Liver (tissue), 9 donors: ENCODE measurements around the gene ABCA13. TPM values are rescaled to one million over a fixed set of nuclear protein-coding genes. Genes with fewer than 3 reads are reported as not detected.

Experiments used
- DNase-seq: peaks from one replicate; pipeline ENCODE4 v3.0.0-alpha.2; 2017; ENCODE audit warnings: low spot score
- H3K27ac ChIP-seq, 2 donors: one replicate each; pipeline ENCODE4 v1.7.0; 2013; ENCODE audit warnings: inconsistent platforms in 2 of 2, low read length in 2 of 2, control low read depth in 1 of 2, low read depth in 1 of 2, mild to moderate bottlenecking in 1 of 2
- H3K27me3 ChIP-seq, 4 donors: one replicate each; pipeline versions ENCODE4 v1.6.1 to v1.7.0; 2013; ENCODE audit warnings: low read length in 3 of 4, inconsistent platforms in 1 of 4, mild to moderate bottlenecking in 1 of 4, moderate library complexity in 1 of 4; ENCODE audit not compliant: control insufficient read depth in 4 of 4, insufficient read depth in 4 of 4
- H3K36me3 ChIP-seq, 4 donors: one replicate each; pipeline versions ENCODE4 v1.6.1 to v1.7.0; 2013; ENCODE audit warnings: low read length in 3 of 4, mild to moderate bottlenecking in 3 of 4, low read depth in 1 of 4, moderate library complexity in 1 of 4; ENCODE audit not compliant: control insufficient read depth in 4 of 4, insufficient read depth in 3 of 4
- H3K4me1 ChIP-seq, 4 donors: one replicate each; pipeline versions ENCODE4 v1.6.1 to v1.7.0; 2013; ENCODE audit warnings: low read length in 3 of 4, mild to moderate bottlenecking in 3 of 4, moderate library complexity in 1 of 4; ENCODE audit not compliant: control insufficient read depth in 4 of 4, insufficient read depth in 4 of 4
- H3K4me3 ChIP-seq, 3 donors: one replicate each; pipeline versions ENCODE4 v1.6.1 to v1.7.0; 2013; ENCODE audit warnings: low read length in 3 of 3, control low read depth in 1 of 3, low read depth in 1 of 3, mild to moderate bottlenecking in 1 of 3
- H3K9ac ChIP-seq, 2 donors: one replicate each; pipeline ENCODE4 v1.7.0; 2013; ENCODE audit warnings: low read length in 2 of 2, mild to moderate bottlenecking in 2 of 2, moderate library complexity in 2 of 2, control low read depth in 1 of 2, low read depth in 1 of 2
- H3K9me3 ChIP-seq, 4 donors: one replicate each; pipeline versions ENCODE4 v1.6.1 to v1.7.0; 2013; ENCODE audit warnings: low read length in 3 of 4; ENCODE audit not compliant: control insufficient read depth in 4 of 4
- FOXA2 ChIP-seq: IDR thresholded peaks from 2 replicates; pipeline ENCODE4 v1.6.1; 2016; ENCODE audit warnings: antibody characterized with exemption
- HNF4A ChIP-seq, 2 donors: conservative IDR thresholded peaks; 2 replicates each; pipeline ENCODE4 v1.6.1; 2016; ENCODE audit warnings: antibody characterized with exemption in 2 of 2, mild to moderate bottlenecking in 2 of 2
- HNF4G ChIP-seq: IDR thresholded peaks from 2 replicates; pipeline ENCODE4 v1.6.1; 2016; ENCODE audit warnings: antibody characterized with exemption
- JUND ChIP-seq, 2 donors: IDR thresholded peaks; 2 replicates each; pipeline ENCODE4 v1.6.1; 2016; ENCODE audit warnings: antibody characterized with exemption in 2 of 2
- NR2F2 ChIP-seq: IDR thresholded peaks from 2 replicates; pipeline ENCODE4 v1.6.1; 2016; ENCODE audit warnings: antibody characterized with exemption
- RXRA ChIP-seq, 2 donors: IDR thresholded peaks; 2 replicates each; pipeline ENCODE4 v1.6.1; 2017 to 2018; ENCODE audit warnings: antibody characterized with exemption in 2 of 2, mild to moderate bottlenecking in 1 of 2
- SP1 ChIP-seq: IDR thresholded peaks from 2 replicates; pipeline ENCODE4 v1.6.1; 2018; ENCODE audit warnings: antibody characterized with exemption, mild to moderate bottlenecking
- WGBS: extraction: QIAGEN DNeasy Blood & Tissue Kit; methylation state at CpG from one replicate; pipeline ENCODE4 v1.1.7; 2013; 5-methylcytosine and 5-hydroxymethylcytosine counted together
- polyA plus RNA-seq, 2 donors: library from polyadenylated mRNA; stranded (reverse) in 1 of 2; unstranded in 1 of 2; fragments of 200-250 nt in 1 of 2; fragments of >200 nt in 1 of 2; fragmentation: Nextera tagmentation in 1 of 2; extraction: Ambion mirVana in 1 of 2; gene quantifications; one replicate each; pipeline versions ENCODE4 v1.2.1 to v1.2.3, GENCODE V29; 2013 to 2015
- total RNA-seq, 2 donors: library from RNA; depleted of rRNA; stranded (reverse); fragments of >200 nt; gene quantifications; one replicate each; pipeline ENCODE4 v1.2.3, GENCODE V29; 2014
- TF ChIP-seq, protein P1 (sequence below): IDR thresholded peaks from 2 replicates; pipeline ENCODE4 v1.6.1; 2016; ENCODE audit warnings: antibody characterized with exemption
- TF ChIP-seq, protein P2 (sequence below): IDR thresholded peaks from 2 replicates; pipeline ENCODE4 v1.6.1; 2016; ENCODE audit warnings: antibody characterized with exemption, mild to moderate bottlenecking
- TF ChIP-seq, protein P3 (sequence below): IDR thresholded peaks from 2 replicates; pipeline ENCODE4 v1.6.1; 2016; ENCODE audit warnings: antibody characterized with exemption
- TF ChIP-seq, protein P4 (sequence below): IDR thresholded peaks from 2 replicates; pipeline ENCODE4 v1.6.1; 2016; ENCODE audit warnings: antibody characterized with exemption
- TF ChIP-seq, protein P5 (sequence below): fragments of 150-350 bp; IDR thresholded peaks from 2 replicates; pipeline ENCODE4 v1.5.1; 2017; ENCODE audit warnings: improper control_type of control experiment, low read depth, low read length; ENCODE audit not compliant: missing input control
- donor health status: healthy.
- donor health status: healthy.
- donor health status: healthy.
- donor health status: healthy.
- donor health status: healthy.

The ABCA13 gene
- total and polyA plus RNA-seq, 4 donors = 0.22 to 1.0 (median 0.66) TPM

DNA sequence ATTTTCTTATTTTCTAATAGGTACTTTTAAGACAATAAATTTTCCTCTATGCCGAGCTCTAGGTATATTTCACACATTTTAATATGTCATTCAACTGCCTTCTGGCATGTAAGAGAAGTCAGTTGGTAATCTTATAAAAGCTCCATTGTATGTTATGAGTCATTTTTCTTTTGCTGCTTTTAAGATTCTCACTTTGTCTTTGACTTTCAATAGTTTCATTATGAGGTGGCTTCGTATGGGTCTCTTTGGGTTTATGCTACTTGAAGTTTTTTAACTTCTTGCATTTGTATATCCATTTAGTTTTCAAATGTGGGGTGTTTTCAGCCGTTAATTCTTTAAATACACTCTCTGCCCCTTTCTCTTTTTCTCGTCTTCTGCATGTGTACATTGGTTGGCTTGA lies 80.5 kb downstream of the ABCA13 start:
- 73% methylated on average over 4 of the region's 4 CpGs for WGBS
- Histone ChIP-seq H3K27me3 (no peaks in the 10 kb centered on the region), H3K9ac (no peak overlapping the region), H3K9me3 (peaks cover 0 to 1% (median 0%) of the 10 kb centered on the region in 4 donors), H3K4me1 (no peaks in the 10 kb centered on the region), H3K4me3 (no peak overlapping the region), H3K36me3 (no peaks in the 10 kb centered on the region), H3K27ac (no peak overlapping the region)
- DNase-seq = no peak
- TF ChIP-seq JUND (IDR thresholded peaks at IDR 0.05) (no peak), HNF4G (no peak), NR2F2 (no peak)
- TF ChIP-seq, protein P1, sequence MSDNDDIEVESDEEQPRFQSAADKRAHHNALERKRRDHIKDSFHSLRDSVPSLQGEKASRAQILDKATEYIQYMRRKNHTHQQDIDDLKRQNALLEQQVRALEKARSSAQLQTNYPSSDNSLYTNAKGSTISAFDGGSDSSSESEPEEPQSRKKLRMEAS = no peak

DNA sequence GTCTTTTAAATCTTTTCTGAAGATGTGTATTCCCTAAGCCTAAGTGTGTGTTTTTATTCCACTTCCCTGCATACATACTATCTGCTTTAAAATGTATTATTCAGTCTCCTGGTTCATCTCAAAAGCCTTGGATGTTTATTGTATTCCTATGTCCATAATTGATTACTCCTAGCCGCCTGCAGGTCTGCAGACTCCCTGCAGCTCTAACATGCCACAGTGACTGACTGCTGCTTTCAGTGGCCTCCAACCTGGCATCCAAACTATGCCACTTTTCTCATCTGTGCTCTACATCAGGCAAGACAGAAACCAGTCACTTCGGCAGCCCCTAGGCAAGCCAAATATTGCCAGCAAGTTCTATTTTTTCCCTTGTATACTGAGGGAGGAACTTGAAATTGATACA lies 81.7 kb downstream of the ABCA13 start:
- peaks cover 0 to 1% (median 0%) of the 10 kb centered on the region in 4 donors for H3K9me3 ChIP-seq
- TF ChIP-seq, protein P1 = no peak
- TF ChIP-seq HNF4G = no peak
- TF ChIP-seq, protein P2, sequence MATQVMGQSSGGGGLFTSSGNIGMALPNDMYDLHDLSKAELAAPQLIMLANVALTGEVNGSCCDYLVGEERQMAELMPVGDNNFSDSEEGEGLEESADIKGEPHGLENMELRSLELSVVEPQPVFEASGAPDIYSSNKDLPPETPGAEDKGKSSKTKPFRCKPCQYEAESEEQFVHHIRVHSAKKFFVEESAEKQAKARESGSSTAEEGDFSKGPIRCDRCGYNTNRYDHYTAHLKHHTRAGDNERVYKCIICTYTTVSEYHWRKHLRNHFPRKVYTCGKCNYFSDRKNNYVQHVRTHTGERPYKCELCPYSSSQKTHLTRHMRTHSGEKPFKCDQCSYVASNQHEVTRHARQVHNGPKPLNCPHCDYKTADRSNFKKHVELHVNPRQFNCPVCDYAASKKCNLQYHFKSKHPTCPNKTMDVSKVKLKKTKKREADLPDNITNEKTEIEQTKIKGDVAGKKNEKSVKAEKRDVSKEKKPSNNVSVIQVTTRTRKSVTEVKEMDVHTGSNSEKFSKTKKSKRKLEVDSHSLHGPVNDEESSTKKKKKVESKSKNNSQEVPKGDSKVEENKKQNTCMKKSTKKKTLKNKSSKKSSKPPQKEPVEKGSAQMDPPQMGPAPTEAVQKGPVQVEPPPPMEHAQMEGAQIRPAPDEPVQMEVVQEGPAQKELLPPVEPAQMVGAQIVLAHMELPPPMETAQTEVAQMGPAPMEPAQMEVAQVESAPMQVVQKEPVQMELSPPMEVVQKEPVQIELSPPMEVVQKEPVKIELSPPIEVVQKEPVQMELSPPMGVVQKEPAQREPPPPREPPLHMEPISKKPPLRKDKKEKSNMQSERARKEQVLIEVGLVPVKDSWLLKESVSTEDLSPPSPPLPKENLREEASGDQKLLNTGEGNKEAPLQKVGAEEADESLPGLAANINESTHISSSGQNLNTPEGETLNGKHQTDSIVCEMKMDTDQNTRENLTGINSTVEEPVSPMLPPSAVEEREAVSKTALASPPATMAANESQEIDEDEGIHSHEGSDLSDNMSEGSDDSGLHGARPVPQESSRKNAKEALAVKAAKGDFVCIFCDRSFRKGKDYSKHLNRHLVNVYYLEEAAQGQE = no peak
- TF ChIP-seq JUND (IDR thresholded peaks at IDR 0.05) = no peak
- no peak for TF ChIP-seq HNF4A (conservative IDR thresholded peaks at IDR 0.05)
- TF ChIP-seq, protein P3, sequence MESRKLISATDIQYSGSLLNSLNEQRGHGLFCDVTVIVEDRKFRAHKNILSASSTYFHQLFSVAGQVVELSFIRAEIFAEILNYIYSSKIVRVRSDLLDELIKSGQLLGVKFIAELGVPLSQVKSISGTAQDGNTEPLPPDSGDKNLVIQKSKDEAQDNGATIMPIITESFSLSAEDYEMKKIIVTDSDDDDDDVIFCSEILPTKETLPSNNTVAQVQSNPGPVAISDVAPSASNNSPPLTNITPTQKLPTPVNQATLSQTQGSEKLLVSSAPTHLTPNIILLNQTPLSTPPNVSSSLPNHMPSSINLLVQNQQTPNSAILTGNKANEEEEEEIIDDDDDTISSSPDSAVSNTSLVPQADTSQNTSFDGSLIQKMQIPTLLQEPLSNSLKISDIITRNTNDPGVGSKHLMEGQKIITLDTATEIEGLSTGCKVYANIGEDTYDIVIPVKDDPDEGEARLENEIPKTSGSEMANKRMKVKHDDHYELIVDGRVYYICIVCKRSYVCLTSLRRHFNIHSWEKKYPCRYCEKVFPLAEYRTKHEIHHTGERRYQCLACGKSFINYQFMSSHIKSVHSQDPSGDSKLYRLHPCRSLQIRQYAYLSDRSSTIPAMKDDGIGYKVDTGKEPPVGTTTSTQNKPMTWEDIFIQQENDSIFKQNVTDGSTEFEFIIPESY = no peak
- no peak for TF ChIP-seq RXRA (IDR thresholded peaks at IDR 0.05)
- TF ChIP-seq FOXA2 = no peak
- no peak for TF ChIP-seq NR2F2
- TF ChIP-seq, protein P4, sequence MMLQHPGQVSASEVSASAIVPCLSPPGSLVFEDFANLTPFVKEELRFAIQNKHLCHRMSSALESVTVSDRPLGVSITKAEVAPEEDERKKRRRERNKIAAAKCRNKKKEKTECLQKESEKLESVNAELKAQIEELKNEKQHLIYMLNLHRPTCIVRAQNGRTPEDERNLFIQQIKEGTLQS = no peak
- TF ChIP-seq, protein P5, sequence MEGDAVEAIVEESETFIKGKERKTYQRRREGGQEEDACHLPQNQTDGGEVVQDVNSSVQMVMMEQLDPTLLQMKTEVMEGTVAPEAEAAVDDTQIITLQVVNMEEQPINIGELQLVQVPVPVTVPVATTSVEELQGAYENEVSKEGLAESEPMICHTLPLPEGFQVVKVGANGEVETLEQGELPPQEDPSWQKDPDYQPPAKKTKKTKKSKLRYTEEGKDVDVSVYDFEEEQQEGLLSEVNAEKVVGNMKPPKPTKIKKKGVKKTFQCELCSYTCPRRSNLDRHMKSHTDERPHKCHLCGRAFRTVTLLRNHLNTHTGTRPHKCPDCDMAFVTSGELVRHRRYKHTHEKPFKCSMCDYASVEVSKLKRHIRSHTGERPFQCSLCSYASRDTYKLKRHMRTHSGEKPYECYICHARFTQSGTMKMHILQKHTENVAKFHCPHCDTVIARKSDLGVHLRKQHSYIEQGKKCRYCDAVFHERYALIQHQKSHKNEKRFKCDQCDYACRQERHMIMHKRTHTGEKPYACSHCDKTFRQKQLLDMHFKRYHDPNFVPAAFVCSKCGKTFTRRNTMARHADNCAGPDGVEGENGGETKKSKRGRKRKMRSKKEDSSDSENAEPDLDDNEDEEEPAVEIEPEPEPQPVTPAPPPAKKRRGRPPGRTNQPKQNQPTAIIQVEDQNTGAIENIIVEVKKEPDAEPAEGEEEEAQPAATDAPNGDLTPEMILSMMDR = no peak
- TF ChIP-seq SP1 = no peak
- H3K4me1 ChIP-seq = no peaks in the 10 kb centered on the region
- no peak overlapping the region for H3K9ac ChIP-seq
- WGBS = 68% methylated on average over 2 of the region's 2 CpGs
- no peak overlapping the region for H3K27ac ChIP-seq
- no peak for DNase-seq
- no peaks in the 10 kb centered on the region for H3K27me3 ChIP-seq
- no peaks in the 10 kb centered on the region for H3K36me3 ChIP-seq
- H3K4me3 ChIP-seq = no peak overlapping the region
